ENCODE measurements around the gene LENG1.
"Not testable (repeated sequence)": the region's sequence is repeated elsewhere in the genome, so short reads cannot be mapped to it uniquely, and the experiment has no call there.

LENG1 gene

GRCh38 chr19:54159352-54160181 lies at the start of gene LENG1:
Gene LENG1, minus strand, starts transcription at chr19:54159721. Its CDS starts 26 bp downstream, at chr19:54159695.
- DNase-seq (ENCODE audit: extremely low spot score) = peak; percentile 92
- ChIA-PET CTCF (no interaction called here), POLR2A (interaction anchor here (0.5 to 2.3 kb wide), 10 partner anchors 9 to 56 kb away, joined by 3 to 13 read pairs (median 4); partner anchors contain the start of genes CNOT3, PRPF31, RPS9 and TFPT)
- no peak for TF ChIP-seq FOXM1 (IDR thresholded peaks at IDR 0.05; ENCODE audit: borderline replicate concordance)
- TF ChIP-seq, protein P1, sequence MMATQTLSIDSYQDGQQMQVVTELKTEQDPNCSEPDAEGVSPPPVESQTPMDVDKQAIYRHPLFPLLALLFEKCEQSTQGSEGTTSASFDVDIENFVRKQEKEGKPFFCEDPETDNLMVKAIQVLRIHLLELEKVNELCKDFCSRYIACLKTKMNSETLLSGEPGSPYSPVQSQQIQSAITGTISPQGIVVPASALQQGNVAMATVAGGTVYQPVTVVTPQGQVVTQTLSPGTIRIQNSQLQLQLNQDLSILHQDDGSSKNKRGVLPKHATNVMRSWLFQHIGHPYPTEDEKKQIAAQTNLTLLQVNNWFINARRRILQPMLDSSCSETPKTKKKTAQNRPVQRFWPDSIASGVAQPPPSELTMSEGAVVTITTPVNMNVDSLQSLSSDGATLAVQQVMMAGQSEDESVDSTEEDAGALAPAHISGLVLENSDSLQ (IDR thresholded peaks at IDR 0.05) = peak; percentile 98
- no peak for TF ChIP-seq ZNF384 (IDR thresholded peaks at IDR 0.05)
- no peak for TF ChIP-seq SUZ12 (IDR thresholded peaks at IDR 0.05)
- peak; percentile 86 for TF ChIP-seq ELF4 (IDR thresholded peaks at IDR 0.05)
- TF ChIP-seq L3MBTL2 (conservative IDR thresholded peaks at IDR 0.05) = peak; percentile 95
- TF ChIP-seq ARNT (IDR thresholded peaks at IDR 0.05) = no peak
- no peak for TF ChIP-seq FOXK2 (IDR thresholded peaks at IDR 0.05)
- TF ChIP-seq HDGF (IDR thresholded peaks at IDR 0.05; ENCODE audit: borderline replicate concordance) = no peak; the same call in 1 of the 2 replicates
- no peak for TF ChIP-seq LEF1 (IDR thresholded peaks at IDR 0.05; ENCODE audit: borderline replicate concordance)
- TF ChIP-seq SP1 (IDR thresholded peaks at IDR 0.05) = no peak
- TF ChIP-seq BHLHE40 (IDR thresholded peaks at IDR 0.05; ENCODE audit: borderline replicate concordance) = no peak
- TF ChIP-seq NFRKB (IDR thresholded peaks at IDR 0.05) = no peak
- no peak for TF ChIP-seq FOXA1 (IDR thresholded peaks at IDR 0.05)
- no peak for TF ChIP-seq TARDBP (IDR thresholded peaks at IDR 0.05)
- no peak for TF ChIP-seq CTBP1 (IDR thresholded peaks at IDR 0.05; ENCODE audit: borderline replicate concordance)

GRCh38 chr19:54208784-54209057 lies 49.2 kb upstream of the LENG1 start:
- ChIA-PET POLR2A (interaction anchor here (1.0 to 6.7 kb wide), 3 partner anchors 8 to 19 kb away, joined by 4 to 46 read pairs (median 18); partner anchors contain the start of genes MBOAT7, RPS9 and TSEN34), CTCF (no interaction called here)
- DNase-seq (ENCODE audit: extremely low spot score) = no peak
- TF ChIP-seq BHLHE40 (IDR thresholded peaks at IDR 0.05; ENCODE audit: borderline replicate concordance) = no peak
- no peak for TF ChIP-seq FOXK2 (IDR thresholded peaks at IDR 0.05)
- TF ChIP-seq, protein P1 (IDR thresholded peaks at IDR 0.05) = no peak
- no peak for TF ChIP-seq SUZ12 (IDR thresholded peaks at IDR 0.05)
- TF ChIP-seq NFRKB (IDR thresholded peaks at IDR 0.05) = no peak
- TF ChIP-seq CTBP1 (IDR thresholded peaks at IDR 0.05; ENCODE audit: borderline replicate concordance) = no peak
- TF ChIP-seq HDGF (IDR thresholded peaks at IDR 0.05; ENCODE audit: borderline replicate concordance) = no peak
- TF ChIP-seq FOXA1 (IDR thresholded peaks at IDR 0.05) = no peak
- no peak for TF ChIP-seq ZNF384 (IDR thresholded peaks at IDR 0.05)
- TF ChIP-seq TARDBP (IDR thresholded peaks at IDR 0.05) = no peak
- no peak for TF ChIP-seq L3MBTL2 (conservative IDR thresholded peaks at IDR 0.05)
- no peak for TF ChIP-seq SP1 (IDR thresholded peaks at IDR 0.05)
- TF ChIP-seq ARNT (IDR thresholded peaks at IDR 0.05) = no peak
- TF ChIP-seq ELF4 (IDR thresholded peaks at IDR 0.05) = no peak
- TF ChIP-seq FOXM1 (IDR thresholded peaks at IDR 0.05; ENCODE audit: borderline replicate concordance) = no peak

DNA sequence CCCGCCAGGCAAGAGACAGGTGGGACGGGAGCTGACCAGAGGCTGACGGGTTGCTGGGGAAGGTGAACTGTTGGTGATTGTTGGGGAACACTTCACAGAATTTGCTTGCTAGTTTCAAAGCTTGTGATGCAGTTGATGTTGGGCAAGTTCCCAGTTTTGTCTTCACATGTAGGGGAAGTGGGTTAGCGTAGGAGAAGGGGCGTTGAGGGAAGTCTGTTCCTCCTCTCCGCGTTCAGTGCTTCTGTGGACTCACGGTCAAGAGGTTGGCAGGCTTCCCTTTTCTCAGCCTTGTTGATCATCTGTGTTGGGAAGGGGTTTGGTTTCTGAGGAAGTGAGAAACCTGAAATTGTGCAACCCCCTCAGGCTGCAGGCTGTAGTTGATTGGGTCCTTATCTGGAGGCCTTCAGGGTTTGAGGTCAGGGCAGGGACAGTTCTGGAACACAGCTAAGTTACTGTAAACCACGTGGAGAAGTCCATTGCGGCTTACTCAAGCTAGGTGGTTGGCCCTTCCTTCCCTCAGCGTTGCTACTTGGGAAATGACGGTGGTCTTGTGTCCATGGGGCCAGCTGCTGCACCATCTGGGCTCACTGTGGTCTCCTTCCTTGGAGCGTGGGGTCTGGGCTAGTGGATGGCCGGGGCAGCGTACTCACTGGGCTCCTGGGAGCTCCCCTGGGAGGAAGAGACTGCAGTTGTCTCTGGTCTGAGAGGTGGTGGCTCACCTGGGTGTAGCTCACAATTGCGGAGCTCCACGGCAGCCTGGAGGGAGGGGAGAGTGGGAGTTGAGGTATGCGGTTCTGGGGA lies 48.7 kb upstream of the LENG1 start:
- peak; percentile 31; the same call in 1 of the 2 replicates for TF ChIP-seq BHLHE40 (IDR thresholded peaks at IDR 0.05; ENCODE audit: borderline replicate concordance)
- no peak; the same call in 1 of the 2 replicates for TF ChIP-seq ELF4 (IDR thresholded peaks at IDR 0.05)
- DNase-seq (ENCODE audit: extremely low spot score) = no peak
- ChIA-PET POLR2A (interaction anchor here (6.7 kb wide), 1 partner anchor 19 kb away, joined by 46 read pairs; the partner anchor contains the start of genes MBOAT7 and TSEN34), CTCF (no interaction called here)

- ChIA-PET POLR2A (interaction anchor here (6.7 kb wide), 1 partner anchor 18 kb away, joined by 46 read pairs; the partner anchor contains the start of genes MBOAT7 and TSEN34), CTCF (no interaction called here)
- TF ChIP-seq SP1 (IDR thresholded peaks at IDR 0.05) = no peak
- no peak for TF ChIP-seq FOXM1 (IDR thresholded peaks at IDR 0.05; ENCODE audit: borderline replicate concordance)
- TF ChIP-seq NFRKB (IDR thresholded peaks at IDR 0.05) = no peak
- no peak for TF ChIP-seq BHLHE40 (IDR thresholded peaks at IDR 0.05; ENCODE audit: borderline replicate concordance)
- no peak for TF ChIP-seq TARDBP (IDR thresholded peaks at IDR 0.05)
- no peak for TF ChIP-seq L3MBTL2 (conservative IDR thresholded peaks at IDR 0.05)
- no peak for TF ChIP-seq LEF1 (IDR thresholded peaks at IDR 0.05; ENCODE audit: borderline replicate concordance)
- TF ChIP-seq FOXA1 (IDR thresholded peaks at IDR 0.05) = no peak
- TF ChIP-seq, protein P1 (IDR thresholded peaks at IDR 0.05) = no peak
- no peak for TF ChIP-seq ARNT (IDR thresholded peaks at IDR 0.05)
- no peak for TF ChIP-seq CTBP1 (IDR thresholded peaks at IDR 0.05; ENCODE audit: borderline replicate concordance)
- no peak for TF ChIP-seq FOXK2 (IDR thresholded peaks at IDR 0.05)
- no peak for TF ChIP-seq ZNF384 (IDR thresholded peaks at IDR 0.05)
- TF ChIP-seq SUZ12 (IDR thresholded peaks at IDR 0.05) = no peak
- no peak for TF ChIP-seq ELF4 (IDR thresholded peaks at IDR 0.05)
- no peak for TF ChIP-seq HDGF (IDR thresholded peaks at IDR 0.05; ENCODE audit: borderline replicate concordance)
These were observed 48.1 kb upstream of the LENG1 start for GRCh38 chr19:54207676-54207982.

GRCh38 chr19:54207193-54207592 lies 47.7 kb upstream of the LENG1 start:
- DNase-seq (ENCODE audit: extremely low spot score); CTCF ChIA-PET: not testable (repeated sequence)
- POLR2A ChIA-PET = interaction anchor here (6.7 kb wide), 1 partner anchor 18 kb away, joined by 46 read pairs; the partner anchor contains the start of genes MBOAT7 and TSEN34

More at GRCh38 chr19:54207676-54207982, 48.1 kb upstream of the LENG1 start:
- no peak for DNase-seq (ENCODE audit: extremely low spot score)

Measured in HEK293T (cell line).